ENCODE results near the gene ARGLU1. TPM values are rescaled to one million over a fixed set of nuclear protein-coding genes. Genes with fewer than 3 reads are reported as not detected.

ARGLU1 gene
- total RNA-seq, 1 experiment from 2014 or later = 96.9 TPM

- Histone ChIP-seq H3K4ac (ENCODE audit: low read depth, low read length) (no peak overlapping the region), H2BK15ac (ENCODE audit: low read depth, low read length) (no peak overlapping the region), H3K14ac (ENCODE audit: insufficient read depth, low read length) (no peak overlapping the region), H2BK5ac (ENCODE audit: insufficient read length, low read length) (no peak overlapping the region), H3K23ac (ENCODE audit: insufficient read length, low read depth, low read length) (no peak overlapping the region), H4K8ac (replicated peaks; ENCODE audit: insufficient read length, low read depth, low read length) (no peak overlapping the region), H3K27ac (ENCODE audit: insufficient read length, low read depth, low read length) (no peak overlapping the region), H3K4me2 (ENCODE audit: insufficient read depth, insufficient read length, low read length) (peak overlapping the region; percentile 11), H4K20me1 (ENCODE audit: control insufficient read depth, insufficient read depth, insufficient read length) (no peaks in the 10 kb centered on the region), H3K79me2 (ENCODE audit: insufficient read depth, low read length) (peaks cover 10% of the 10 kb centered on the region; the same call in 1 of the 2 replicates), H3K27me3 (ENCODE audit: insufficient read depth, low read length) (no peaks in the 10 kb centered on the region), H2AK5ac (ENCODE audit: insufficient read length, low read length) (no peak overlapping the region), H3K79me1 (ENCODE audit: insufficient read depth, low read depth, low read length, poor library complexity, severe bottlenecking) (no peaks in the 10 kb centered on the region), H3K4me1 (ENCODE audit: insufficient read depth, low read length) (peaks cover 38% of the 10 kb centered on the region), H4K5ac (ENCODE audit: insufficient read length, low read depth, low read length) (no peak overlapping the region), H3K56ac (ENCODE audit: insufficient read length, low read depth, low read length) (no peak overlapping the region), H3K9me3 (ENCODE audit: control insufficient read depth, low read depth, low read length) (no peaks in the 10 kb centered on the region), H3K9ac (ENCODE audit: extremely low read depth, insufficient read length, low read length) (no peak overlapping the region), H3K23me2 (ENCODE audit: insufficient read length, low read depth, low read length, poor library complexity, severe bottlenecking) (no peaks in the 10 kb centered on the region), H4K91ac (ENCODE audit: insufficient read length, low read depth, low read length) (no peak overlapping the region), H2AFZ (ENCODE audit: low read length) (no peak overlapping the region), H3K18ac (ENCODE audit: insufficient read length, low read depth, low read length) (no peak overlapping the region), H3T11ph (ENCODE audit: low read length) (no peak overlapping the region), H2BK12ac (ENCODE audit: insufficient read length, low read depth, low read length) (no peak overlapping the region), H2BK20ac (ENCODE audit: low read depth, low read length, poor library complexity, severe bottlenecking) (no peak overlapping the region), H2BK120ac (ENCODE audit: low read depth, low read length, poor library complexity, severe bottlenecking) (no peak overlapping the region)
- TF ChIP-seq CTCF (conservative IDR thresholded peaks at IDR 0.05) = no peak
- WGBS (ENCODE audit: extremely low coverage, insufficient read length, low lambda C conversion rate) = no CpG with 5 or more reads among the region's 8 CpGs
- Mint-ChIP-seq H3K27me3 (ENCODE audit: low read depth) (peaks cover 19% of the 10 kb centered on the region), H3K9me3 (no peaks in the 10 kb centered on the region), H3K36me3 (ENCODE audit: insufficient read depth in 1 of 3, low read depth in 3 of 3) (no peaks in the 10 kb centered on the region), H3K4me1 (peaks cover 85 to 86% of the 10 kb centered on the region in 2 experiments), H3K27ac (peak overlapping the region in 1 of 3 experiments; percentile 28; a peak in 2 of 7 replicates), H3K4me3 (peak overlapping the region in 1 of 2 experiments; percentile 43; a peak in 2 of 5 replicates)
- DNase-seq = peak; percentile 65
These were observed 41.0 kb downstream of the ARGLU1 start for GRCh38 chr13:106526738-106527444.
